ENCODE results near the gene AGTPBP1. TPM values are rescaled to one million over a fixed set of nuclear protein-coding genes. Genes with fewer than 3 reads are reported as not detected.

AGTPBP1 gene
- total RNA-seq, 2 experiments from 2014 or later: 31.9 to 35.6 TPM

- peaks cover 9% of the 10 kb centered on the region for H3K36me3 Mint-ChIP-seq
- no peaks in the 10 kb centered on the region for H3K27me3 Mint-ChIP-seq
- H3K4me1 Mint-ChIP-seq: peaks cover 21% of the 10 kb centered on the region
- H3K9me3 Mint-ChIP-seq: no peaks in the 10 kb centered on the region
- H3K27ac Mint-ChIP-seq: no peak overlapping the region
- no peak for DNase-seq
- no peak overlapping the region for H3K4me3 Mint-ChIP-seq
Measured at GRCh38 chr9:85700330-85700729, 41.4 kb downstream of the AGTPBP1 start.

- peaks cover 6% of the 10 kb centered on the region for H3K9me3 Mint-ChIP-seq
- H3K4me1 Mint-ChIP-seq: peaks cover 8% of the 10 kb centered on the region
- H3K4me3 Mint-ChIP-seq: no peak overlapping the region
- peaks cover 30% of the 10 kb centered on the region for H3K36me3 Mint-ChIP-seq
- no peaks in the 10 kb centered on the region for H3K27me3 Mint-ChIP-seq
- DNase-seq: no peak
- H3K27ac Mint-ChIP-seq: no peak overlapping the region
Measured at GRCh38 chr9:85688361-85688760, 53.4 kb downstream of the AGTPBP1 start.

GRCh38 chr9:85685081-85685480 lies 56.7 kb downstream of the AGTPBP1 start:
- peaks cover 32% of the 10 kb centered on the region for H3K36me3 Mint-ChIP-seq
- H3K4me1 Mint-ChIP-seq: peaks cover 8% of the 10 kb centered on the region
- no peak for DNase-seq
- H3K27me3 Mint-ChIP-seq: no peaks in the 10 kb centered on the region
- H3K4me3 Mint-ChIP-seq: no peak overlapping the region
- H3K27ac Mint-ChIP-seq: no peak overlapping the region
- H3K9me3 Mint-ChIP-seq: peaks cover 6% of the 10 kb centered on the region

- Mint-ChIP-seq H3K4me1 (no peaks in the 10 kb centered on the region), H3K4me3 (no peak overlapping the region), H3K27me3 (no peaks in the 10 kb centered on the region), H3K27ac (no peak overlapping the region), H3K9me3 (no peaks in the 10 kb centered on the region), H3K36me3 (peaks cover 21% of the 10 kb centered on the region)
- no peak for DNase-seq
Measured at GRCh38 chr9:85676790-85677189, 65.0 kb downstream of the AGTPBP1 start.

GRCh38 chr9:85667374-85667773 lies 74.4 kb downstream of the AGTPBP1 start:
- DNase-seq: no peak
- H3K36me3 Mint-ChIP-seq: peaks cover 8% of the 10 kb centered on the region
- no peaks in the 10 kb centered on the region for H3K9me3 Mint-ChIP-seq

DNA sequence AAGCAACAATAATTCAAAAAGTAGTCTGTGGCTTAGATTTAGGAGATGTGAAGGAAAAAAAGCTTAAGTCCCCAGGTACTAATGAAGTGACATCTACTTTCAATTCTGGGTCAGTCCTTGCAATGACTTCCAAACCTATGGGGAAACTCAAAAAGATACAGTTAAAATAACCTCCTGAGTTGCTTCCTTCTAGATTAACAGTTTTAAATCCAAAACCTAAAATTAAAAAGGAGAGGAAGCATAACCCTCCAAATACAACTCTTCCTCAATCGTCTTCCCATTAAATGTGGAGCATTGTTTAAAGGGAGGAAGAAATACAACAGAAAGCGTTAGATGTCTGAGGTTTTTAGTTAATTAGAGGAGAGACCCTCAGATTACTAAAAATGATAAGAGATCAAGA lies 75.7 kb downstream of the AGTPBP1 start:
- H3K4me3 Mint-ChIP-seq: no peak overlapping the region
- DNase-seq: no peak
- H3K27me3 Mint-ChIP-seq: no peaks in the 10 kb centered on the region
- H3K27ac Mint-ChIP-seq: no peak overlapping the region
- H3K9me3 Mint-ChIP-seq: no peaks in the 10 kb centered on the region
- peaks cover 2% of the 10 kb centered on the region for H3K4me1 Mint-ChIP-seq
- peaks cover 3% of the 10 kb centered on the region for H3K36me3 Mint-ChIP-seq

More at GRCh38 chr9:85667374-85667773, 74.4 kb downstream of the AGTPBP1 start:
- Mint-ChIP-seq H3K27ac (no peak overlapping the region), H3K4me3 (no peak overlapping the region), H3K27me3 (no peaks in the 10 kb centered on the region), H3K4me1 (peaks cover 2% of the 10 kb centered on the region)

GRCh38 chr9:85662573-85662972 lies 79.2 kb downstream of the AGTPBP1 start:
- Mint-ChIP-seq H3K27ac (no peak overlapping the region), H3K4me1 (peaks cover 2% of the 10 kb centered on the region), H3K9me3 (no peaks in the 10 kb centered on the region), H3K4me3 (no peak overlapping the region), H3K27me3 (no peaks in the 10 kb centered on the region), H3K36me3 (peaks cover 3% of the 10 kb centered on the region)
- no peak for DNase-seq

GRCh38 chr9:85658716-85659115 lies 83.0 kb downstream of the AGTPBP1 start:
- H3K27me3 Mint-ChIP-seq: no peaks in the 10 kb centered on the region
- H3K4me1 Mint-ChIP-seq: peaks cover 2% of the 10 kb centered on the region
- H3K9me3 Mint-ChIP-seq: no peaks in the 10 kb centered on the region

GRCh38 chr9:85653153-85653552 lies 88.6 kb downstream of the AGTPBP1 start:
- DNase-seq: no peak
- Mint-ChIP-seq H3K4me3 (no peak overlapping the region), H3K27ac (no peak overlapping the region), H3K27me3 (no peaks in the 10 kb centered on the region), H3K4me1 (no peaks in the 10 kb centered on the region), H3K36me3 (peaks cover 4% of the 10 kb centered on the region), H3K9me3 (no peaks in the 10 kb centered on the region)

More at GRCh38 chr9:85658716-85659115, 83.0 kb downstream of the AGTPBP1 start:
- Mint-ChIP-seq H3K27ac (no peak overlapping the region), H3K4me3 (no peak overlapping the region), H3K36me3 (peaks cover 4% of the 10 kb centered on the region)
- no peak for DNase-seq

DNA sequence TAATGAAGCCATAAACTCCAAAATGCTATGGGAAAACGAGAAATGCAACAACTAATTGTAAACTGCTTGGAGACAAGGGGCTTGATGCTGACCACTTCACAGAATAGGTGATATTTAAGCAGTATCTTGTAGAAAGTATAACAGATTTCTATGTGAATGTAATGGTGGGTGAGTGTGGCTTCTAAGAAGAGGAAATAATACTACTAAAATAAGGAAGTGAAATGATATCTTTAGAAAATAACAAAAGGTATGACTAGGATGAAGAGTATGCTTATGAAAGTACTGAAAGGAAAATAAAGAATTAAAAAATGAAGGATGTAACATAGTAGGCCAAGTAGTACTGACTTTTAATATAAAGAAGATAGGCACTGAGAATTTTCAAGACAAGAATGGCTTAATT lies 94.2 kb downstream of the AGTPBP1 start:
- DNase-seq: no peak
- Mint-ChIP-seq H3K9me3 (no peaks in the 10 kb centered on the region), H3K4me1 (peaks cover 8% of the 10 kb centered on the region), H3K27me3 (no peaks in the 10 kb centered on the region), H3K27ac (no peak overlapping the region), H3K4me3 (no peak overlapping the region), H3K36me3 (peaks cover 3% of the 10 kb centered on the region)

GRCh38 chr9:85645909-85646627 lies 95.7 kb downstream of the AGTPBP1 start:
- Mint-ChIP-seq H3K4me3 (no peak overlapping the region), H3K9me3 (no peaks in the 10 kb centered on the region), H3K36me3 (peaks cover 8% of the 10 kb centered on the region), H3K27me3 (no peaks in the 10 kb centered on the region), H3K27ac (no peak overlapping the region), H3K4me1 (peaks cover 8% of the 10 kb centered on the region)
- DNase-seq: no peak

DNA sequence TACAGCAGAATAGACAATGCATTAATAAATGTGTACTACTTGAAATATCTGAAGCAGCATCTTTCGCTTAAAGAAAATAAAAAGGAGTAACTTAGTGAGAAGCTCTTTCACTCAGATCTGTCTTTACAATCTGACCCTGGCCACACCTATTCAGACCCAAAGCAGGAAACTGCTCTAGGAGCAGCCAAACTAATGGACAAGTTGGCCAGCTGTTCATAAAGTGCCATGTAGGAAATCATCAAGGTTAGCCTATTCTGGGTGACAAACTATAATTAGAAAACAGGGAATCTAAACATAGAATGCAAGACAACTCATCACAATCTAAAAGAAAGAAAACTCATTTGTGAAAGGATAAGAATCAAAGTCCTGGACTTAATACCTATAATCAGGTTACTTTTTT lies 101.3 kb downstream of the AGTPBP1 start:
- peaks cover 4% of the 10 kb centered on the region for H3K4me1 Mint-ChIP-seq
- peaks cover 12% of the 10 kb centered on the region for H3K36me3 Mint-ChIP-seq

DNA sequence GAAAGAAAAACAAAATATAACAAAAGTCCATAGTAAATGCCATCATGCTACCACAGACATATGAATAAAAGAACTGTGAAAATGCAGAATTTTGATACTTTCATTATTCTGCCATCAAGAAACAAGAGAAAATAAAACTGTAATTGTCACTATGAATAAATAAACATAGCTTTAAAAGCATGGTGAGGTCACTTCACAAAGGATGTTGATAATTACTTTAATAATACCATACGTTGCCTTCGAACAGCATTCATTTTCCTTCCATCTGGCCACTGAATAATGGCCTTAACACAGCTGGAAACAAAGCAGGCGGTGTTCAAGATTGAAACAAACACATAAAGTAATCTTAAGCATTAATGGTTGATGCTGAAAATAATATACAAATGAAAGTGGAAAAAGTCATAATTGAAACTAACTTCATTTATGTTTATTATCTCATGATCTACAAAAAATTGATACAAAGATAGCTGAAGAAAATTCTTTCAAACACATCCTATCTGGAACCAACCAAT lies 102.0 kb downstream of the AGTPBP1 start:
- H3K27me3 Mint-ChIP-seq: no peaks in the 10 kb centered on the region
- no peak overlapping the region for H3K4me3 Mint-ChIP-seq
- no peak for DNase-seq
- H3K27ac Mint-ChIP-seq: no peak overlapping the region
- H3K36me3 Mint-ChIP-seq: peaks cover 12% of the 10 kb centered on the region
- H3K4me1 Mint-ChIP-seq: no peaks in the 10 kb centered on the region
- no peaks in the 10 kb centered on the region for H3K9me3 Mint-ChIP-seq

More for the DNA sequence above, 101.3 kb downstream of the AGTPBP1 start:
- no peak for DNase-seq
- H3K27me3 Mint-ChIP-seq: no peaks in the 10 kb centered on the region
- H3K9me3 Mint-ChIP-seq: no peaks in the 10 kb centered on the region
- H3K27ac Mint-ChIP-seq: no peak overlapping the region
- no peak overlapping the region for H3K4me3 Mint-ChIP-seq

GRCh38 chr9:85631809-85632208 lies 109.9 kb downstream of the AGTPBP1 start:
- H3K27me3 Mint-ChIP-seq: no peaks in the 10 kb centered on the region

DNA sequence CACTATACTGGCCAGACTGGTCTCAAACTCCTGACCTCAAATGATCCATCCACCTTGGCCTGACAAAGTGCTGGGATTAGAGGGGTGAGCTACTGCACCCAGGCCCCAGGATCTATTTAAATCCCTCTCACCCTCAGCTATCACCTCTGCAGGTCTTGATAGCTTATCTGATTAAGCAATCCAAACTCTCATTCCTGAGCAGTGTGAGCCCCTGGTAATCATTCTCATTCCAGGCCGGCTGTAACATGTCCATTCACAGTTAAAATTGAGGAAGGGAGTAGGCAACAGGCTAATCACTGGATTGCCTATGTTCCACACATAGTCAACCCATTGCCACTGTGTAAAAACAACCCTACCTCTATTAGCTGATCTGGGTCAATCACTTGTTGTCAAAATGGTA lies 111.1 kb downstream of the AGTPBP1 start:
- H3K9me3 Mint-ChIP-seq: no peaks in the 10 kb centered on the region
- no peak overlapping the region for H3K4me3 Mint-ChIP-seq
- no peak overlapping the region for H3K27ac Mint-ChIP-seq
- DNase-seq: no peak
- peaks cover 2% of the 10 kb centered on the region for H3K4me1 Mint-ChIP-seq
- H3K36me3 Mint-ChIP-seq: peaks cover 8% of the 10 kb centered on the region
- H3K27me3 Mint-ChIP-seq: no peaks in the 10 kb centered on the region

More at GRCh38 chr9:85631809-85632208, 109.9 kb downstream of the AGTPBP1 start:
- H3K36me3 Mint-ChIP-seq: peaks cover 13% of the 10 kb centered on the region
- no peak overlapping the region for H3K27ac Mint-ChIP-seq
- no peak for DNase-seq
- H3K9me3 Mint-ChIP-seq: no peaks in the 10 kb centered on the region
- H3K4me1 Mint-ChIP-seq: peaks cover 2% of the 10 kb centered on the region
- no peak overlapping the region for H3K4me3 Mint-ChIP-seq

DNA sequence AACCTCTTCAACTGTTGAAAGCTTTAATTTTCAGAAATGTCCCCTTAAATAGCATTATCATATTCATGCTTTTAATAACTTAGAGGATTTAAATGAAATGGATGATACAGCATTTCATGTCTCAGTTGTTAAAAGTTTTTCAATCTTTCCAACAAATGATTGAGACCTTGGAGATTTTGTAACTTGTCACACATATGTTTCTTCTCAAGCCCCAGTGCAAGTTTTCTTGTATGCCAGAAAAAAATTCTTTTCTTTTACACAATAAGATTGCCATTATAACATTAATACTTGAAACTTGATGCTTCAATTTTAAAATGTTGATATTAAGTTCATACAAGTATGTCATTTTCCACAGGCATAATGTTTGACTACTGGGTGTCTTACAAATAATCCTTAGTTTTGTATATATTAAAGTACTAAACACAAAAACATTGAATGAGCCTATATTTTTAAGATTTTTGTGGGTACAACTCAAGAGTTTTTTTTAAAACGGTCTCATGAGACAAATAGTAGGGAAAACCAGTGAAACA lies 124.5 kb downstream of the AGTPBP1 start:
- Mint-ChIP-seq H3K9me3 (no peaks in the 10 kb centered on the region), H3K27ac (no peak overlapping the region), H3K4me3 (no peak overlapping the region)

More for the DNA sequence above, 124.5 kb downstream of the AGTPBP1 start:
- Mint-ChIP-seq H3K27me3 (no peaks in the 10 kb centered on the region), H3K4me1 (no peaks in the 10 kb centered on the region), H3K36me3 (peaks cover 8% of the 10 kb centered on the region)
- DNase-seq: no peak
